Kidney (tissue), 14 donors: ENCODE measurements around the gene NSRP1. TPM values are rescaled to one million over a fixed set of nuclear protein-coding genes. Genes with fewer than 3 reads are reported as not detected.

ENCODE experiments used
- DNase-seq, 5 donors: peaks; one replicate each; pipeline ENCODE4 v3.0.0-alpha.2; 2013 to 2020
- FAIRE-seq: peaks from 2 replicates; lab custom pipeline; 2012; peaks lifted over from hg19 to GRCh38; lab: Jason Lieb, UNC
- H3K27ac ChIP-seq, 2 donors: one replicate each; pipeline ENCODE4 v1.7.0; 2013; ENCODE audit warnings: low read depth in 2 of 2, low read length in 2 of 2, inconsistent platforms in 1 of 2
- H3K27me3 ChIP-seq: one replicate; pipeline ENCODE4 v1.7.1; 2013; ENCODE audit warnings: low read length, inconsistent platforms; ENCODE audit not compliant: control insufficient read depth, insufficient read depth
- H3K36me3 ChIP-seq, 3 donors: one replicate each; pipeline versions ENCODE4 v1.7.0 to v1.7.1; 2013; ENCODE audit warnings: low read length in 3 of 3, control low read depth in 1 of 3, inconsistent platforms in 1 of 3; ENCODE audit not compliant: insufficient read depth in 3 of 3, control insufficient read depth in 2 of 3
- H3K4me1 ChIP-seq, 3 donors: one replicate each; pipeline versions ENCODE4 v1.7.0 to v1.7.1; 2013; ENCODE audit warnings: low read length in 3 of 3, inconsistent platforms in 1 of 3, low read depth in 1 of 3; ENCODE audit not compliant: control insufficient read depth in 2 of 3, insufficient read depth in 2 of 3
- H3K4me3 ChIP-seq, 3 donors: one replicate each; pipeline versions ENCODE4 v1.7.0 to v1.8.1; 2013; ENCODE audit warnings: low read length in 3 of 3, control low read depth in 1 of 3, inconsistent platforms in 1 of 3
- H3K9ac ChIP-seq, 3 donors: one replicate each; pipeline versions ENCODE4 v1.7.0 to v1.7.1; 2013; ENCODE audit warnings: low read length in 3 of 3, control low read depth in 1 of 3, inconsistent platforms in 1 of 3
- H3K9me3 ChIP-seq, 3 donors: one replicate each; pipeline versions ENCODE4 v1.7.0 to v1.7.1; 2013; ENCODE audit warnings: low read length in 3 of 3, control low read depth in 1 of 3, inconsistent platforms in 1 of 3; ENCODE audit not compliant: control insufficient read depth in 2 of 3, insufficient read depth in 1 of 3
- intact Hi-C: fragments of 100-400 bp; cut with DNase I; formaldehyde crosslinking; loops from one replicate; pipeline ENCODE4 v1.11.1; 2022
- polyA plus RNA-seq: library from polyadenylated mRNA; stranded (reverse); fragments of 350-450 nt; fragmentation: Illumina TruSeq; extraction: RNeasy Lipid Tissue Mini Kit (QIAGEN cat#74804); gene quantifications from one replicate; pipeline ENCODE4 v1.2.3, GENCODE V29; 2014; ENCODE audit warnings: low read depth, low replicate concordance; ENCODE audit not compliant: insufficient read depth
- total RNA-seq: library from RNA; stranded (reverse); fragmentation: NEBNext Ultra II Directional; extraction: Animal tissue kit (Norgen Biotek cat#: 25700); gene quantifications from one replicate; pipeline ENCODE4 v1.2.1, GENCODE V29; 2021
- TF ChIP-seq, protein P1 (sequence below): IDR thresholded peaks from 3 replicates; pipeline ENCODE4 v1.5.1; 2012; ENCODE audit warnings: mild to moderate bottlenecking, moderate library complexity, borderline replicate concordance; ENCODE audit not compliant: insufficient read depth; ENCODE audit errors: extremely low read depth
- donor health status: control.
- donor health status: control.
- donor health status: control.
- donor health status: control.
- donor health status: control.
- donor health status: DM: yes; HTN: yes; CAD: no.
- donor health status: Normal renal cell carcinoma (clear cell type).

The NSRP1 gene
- total and polyA plus RNA-seq, 2 donors from 2014 or later: 17.2 to 40.2 TPM

DNA sequence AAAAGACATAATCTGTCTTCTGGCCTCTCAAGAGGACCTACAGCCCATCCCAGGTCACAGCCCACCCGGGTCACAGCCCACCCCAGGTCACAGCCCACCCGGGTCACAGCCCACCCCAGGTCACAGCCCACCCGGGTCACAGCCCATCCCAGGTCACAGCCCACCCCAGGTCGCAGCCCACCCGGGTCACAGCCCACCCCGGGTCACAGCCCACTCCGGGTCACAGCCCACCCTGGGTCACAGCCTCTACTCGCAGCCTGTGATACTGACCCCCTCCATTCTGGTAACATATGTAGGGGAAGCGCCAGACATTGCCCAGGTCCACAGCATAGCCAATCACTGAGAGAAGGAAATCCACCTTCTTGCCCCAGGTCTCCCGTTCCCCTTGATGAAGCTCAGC lies 104.7 kb downstream of the NSRP1 start:
- intact Hi-C loops: no loop called here
- Histone ChIP-seq H3K9me3 (no peaks in the 10 kb centered on the region), H3K27ac (no peak overlapping the region), H3K27me3 (no peaks in the 10 kb centered on the region), H3K36me3 (no peaks in the 10 kb centered on the region), H3K9ac (no peak overlapping the region), H3K4me3 (no peak overlapping the region), H3K4me1 (no peaks in the 10 kb centered on the region)
- TF ChIP-seq, protein P1, sequence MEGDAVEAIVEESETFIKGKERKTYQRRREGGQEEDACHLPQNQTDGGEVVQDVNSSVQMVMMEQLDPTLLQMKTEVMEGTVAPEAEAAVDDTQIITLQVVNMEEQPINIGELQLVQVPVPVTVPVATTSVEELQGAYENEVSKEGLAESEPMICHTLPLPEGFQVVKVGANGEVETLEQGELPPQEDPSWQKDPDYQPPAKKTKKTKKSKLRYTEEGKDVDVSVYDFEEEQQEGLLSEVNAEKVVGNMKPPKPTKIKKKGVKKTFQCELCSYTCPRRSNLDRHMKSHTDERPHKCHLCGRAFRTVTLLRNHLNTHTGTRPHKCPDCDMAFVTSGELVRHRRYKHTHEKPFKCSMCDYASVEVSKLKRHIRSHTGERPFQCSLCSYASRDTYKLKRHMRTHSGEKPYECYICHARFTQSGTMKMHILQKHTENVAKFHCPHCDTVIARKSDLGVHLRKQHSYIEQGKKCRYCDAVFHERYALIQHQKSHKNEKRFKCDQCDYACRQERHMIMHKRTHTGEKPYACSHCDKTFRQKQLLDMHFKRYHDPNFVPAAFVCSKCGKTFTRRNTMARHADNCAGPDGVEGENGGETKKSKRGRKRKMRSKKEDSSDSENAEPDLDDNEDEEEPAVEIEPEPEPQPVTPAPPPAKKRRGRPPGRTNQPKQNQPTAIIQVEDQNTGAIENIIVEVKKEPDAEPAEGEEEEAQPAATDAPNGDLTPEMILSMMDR: no peak
- no peak for FAIRE-seq
- DNase-seq: no peak

DNA sequence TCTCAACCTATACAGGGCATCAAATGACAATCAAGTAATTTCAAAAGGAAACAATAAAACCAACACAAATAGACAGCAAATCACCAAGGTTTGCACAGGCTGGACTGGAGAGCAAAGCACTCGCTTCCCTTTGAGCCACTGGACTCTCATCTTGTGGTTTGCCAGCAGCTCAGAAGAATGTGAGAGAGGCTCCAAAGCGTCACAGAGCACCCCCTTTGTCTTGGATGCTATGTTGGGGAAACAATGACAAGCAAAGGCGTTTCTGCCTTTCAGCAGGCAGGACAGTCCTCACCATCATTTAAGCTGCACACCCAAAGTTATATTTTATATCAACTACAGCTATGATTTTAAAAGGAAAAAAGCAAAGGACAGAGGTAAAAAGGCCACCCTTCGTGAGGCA lies 105.6 kb downstream of the NSRP1 start:
- Histone ChIP-seq H3K4me3 (no peak overlapping the region), H3K9me3 (no peaks in the 10 kb centered on the region), H3K27me3 (no peaks in the 10 kb centered on the region), H3K36me3 (no peaks in the 10 kb centered on the region), H3K9ac (no peak overlapping the region), H3K27ac (no peak overlapping the region), H3K4me1 (no peaks in the 10 kb centered on the region)
- intact Hi-C loops: no loop called here
- TF ChIP-seq, protein P1: no peak
- no peak for FAIRE-seq
- DNase-seq: no peak

DNA sequence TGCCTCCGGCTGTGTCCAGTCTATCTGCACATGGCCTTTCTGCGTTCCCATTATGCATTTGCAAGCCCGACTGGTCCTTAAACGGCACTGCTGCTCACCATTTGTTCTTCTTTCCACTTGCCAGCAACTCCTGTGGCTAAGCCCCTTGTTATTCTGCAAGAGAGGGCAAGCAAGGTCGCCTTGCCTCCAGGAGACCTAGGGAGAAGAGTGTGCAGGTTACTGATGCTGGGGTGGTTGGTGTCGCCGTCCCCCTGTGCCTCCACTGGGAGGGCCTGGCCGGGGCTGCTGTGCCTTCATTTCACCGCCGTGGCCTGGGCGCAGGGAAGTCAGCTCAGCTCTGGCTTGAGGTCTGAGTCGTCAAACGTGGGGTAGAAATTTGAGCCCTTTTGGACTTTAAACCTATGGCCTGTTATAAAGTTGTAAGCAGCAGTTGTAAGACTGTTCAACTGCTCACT lies 106.1 kb downstream of the NSRP1 start:
- H3K4me3 ChIP-seq: no peak overlapping the region
- H3K36me3 ChIP-seq: no peaks in the 10 kb centered on the region
- no peaks in the 10 kb centered on the region for H3K27me3 ChIP-seq
- TF ChIP-seq, protein P1: no peak
- no peak overlapping the region for H3K9ac ChIP-seq
- no peaks in the 10 kb centered on the region for H3K4me1 ChIP-seq
- no peak overlapping the region for H3K27ac ChIP-seq
- H3K9me3 ChIP-seq: no peaks in the 10 kb centered on the region
- FAIRE-seq (no peak), DNase-seq (no peak)
- intact Hi-C loops: no loop called here

DNA sequence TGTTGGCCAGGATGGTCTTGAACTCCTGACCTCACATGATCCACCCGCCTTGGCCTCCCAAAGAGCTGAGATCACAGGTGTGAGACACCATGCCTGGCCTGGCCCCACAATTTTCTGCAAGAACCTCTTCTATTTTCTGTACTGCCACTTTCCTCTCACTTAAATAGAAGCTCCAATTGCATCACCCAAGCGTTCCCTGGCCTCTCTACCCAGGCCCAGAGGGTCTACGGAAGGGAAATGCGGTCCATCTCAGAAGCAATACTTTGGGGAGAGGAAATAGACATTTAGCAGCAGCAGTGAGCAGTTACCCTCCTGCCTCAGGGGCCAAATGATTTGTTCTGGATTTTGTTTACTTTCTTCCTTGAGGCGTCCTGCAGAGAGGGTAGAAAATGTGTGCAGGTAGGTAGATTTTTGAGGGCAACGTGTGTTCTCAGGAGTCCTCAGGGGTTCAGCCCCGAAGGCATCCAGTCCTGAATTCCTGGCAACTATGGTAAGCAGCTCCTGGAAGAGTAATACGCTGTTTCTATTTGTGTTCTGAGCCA lies 107.9 kb downstream of the NSRP1 start:
- intact Hi-C loops: no loop called here
- DNase-seq: no peak

More for the DNA sequence above, 107.9 kb downstream of the NSRP1 start:
- TF ChIP-seq, protein P1: no peak
- Histone ChIP-seq H3K9me3 (no peaks in the 10 kb centered on the region), H3K4me1 (no peaks in the 10 kb centered on the region), H3K27me3 (no peaks in the 10 kb centered on the region), H3K4me3 (no peak overlapping the region), H3K36me3 (no peaks in the 10 kb centered on the region), H3K27ac (no peak overlapping the region), H3K9ac (no peak overlapping the region)
- no peak for FAIRE-seq
